ENCODE results near the gene NR3C2. TPM values are rescaled to one million over a fixed set of nuclear protein-coding genes. Genes with fewer than 3 reads are reported as not detected.

The NR3C2 gene
- total and polyA plus RNA-seq, 2 experiments from 2014 or later: 1.2 to 3.0 TPM

- TF ChIP-seq ZNF462 (CRISPR knock-in tag; IDR thresholded peaks at IDR 0.05) (no peak), JUNB (IDR thresholded peaks at IDR 0.05; ENCODE audit: unreplicated experiment) (no peak), CREB1 (CRISPR knock-in tag; IDR thresholded peaks at IDR 0.05; ENCODE audit: low read depth) (no peak), ETS1 (IDR thresholded peaks at IDR 0.05) (no peak), ZNF331 (CRISPR knock-in tag; IDR thresholded peaks at IDR 0.05; ENCODE audit: low read depth) (no peak), STAT1 (IDR thresholded peaks at IDR 0.05; ENCODE audit: unreplicated experiment) (no peak), CTCF (conservative IDR thresholded peaks at IDR 0.05; ENCODE audit: low read depth in 2 of 2) (no peak)
Observed at GRCh38 chr4:148114436-148114835, 327.8 kb downstream of the NR3C2 start (continued).
